GM04503 (cell line): Measurements from ENCODE around the gene PGAP1.

Source experiments
- DNase-seq: peaks from one replicate; pipeline ENCODE4 v3.0.0-alpha.2; 2012; ENCODE audit warnings: low read depth

The PGAP1 gene

DNA sequence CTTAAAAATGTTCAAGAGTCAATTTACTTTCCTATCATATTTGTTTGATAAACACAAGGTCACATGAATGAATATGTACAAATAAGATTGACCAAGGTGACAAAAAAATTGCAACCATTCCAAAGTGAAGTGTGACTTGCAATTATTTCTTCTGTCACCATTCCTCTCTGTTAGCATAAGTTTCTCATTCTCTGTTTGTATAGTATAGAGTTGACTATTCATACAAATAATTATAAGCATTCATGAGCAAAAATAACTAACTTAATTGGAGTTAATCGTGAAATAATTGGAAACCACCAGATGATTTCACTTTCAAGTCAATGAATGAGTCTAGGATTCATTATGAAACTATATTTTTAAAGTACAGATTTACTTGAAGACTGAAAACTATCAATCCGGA lies 42.1 kb downstream of the PGAP1 start:
- DNase-seq: no peak

DNA sequence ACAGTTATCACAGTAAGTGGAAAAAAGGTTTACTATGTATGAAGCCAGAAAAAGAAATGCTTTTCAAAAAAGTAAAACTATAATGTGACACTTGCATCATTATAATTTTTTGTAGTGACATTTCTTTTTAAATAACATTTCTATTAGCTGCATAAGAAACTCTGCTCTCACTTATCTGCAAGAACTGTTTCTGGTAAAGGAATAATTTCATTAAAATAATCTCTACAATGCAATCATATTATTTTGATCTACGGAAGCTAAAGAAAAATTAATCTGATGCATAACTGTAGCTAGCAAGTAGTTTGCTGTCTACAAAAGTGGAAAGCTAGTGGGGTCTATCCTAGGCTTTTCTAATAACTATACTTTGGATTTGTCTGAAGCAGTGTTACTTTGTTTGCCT lies 50.1 kb downstream of the PGAP1 start:
- no peak for DNase-seq

DNA sequence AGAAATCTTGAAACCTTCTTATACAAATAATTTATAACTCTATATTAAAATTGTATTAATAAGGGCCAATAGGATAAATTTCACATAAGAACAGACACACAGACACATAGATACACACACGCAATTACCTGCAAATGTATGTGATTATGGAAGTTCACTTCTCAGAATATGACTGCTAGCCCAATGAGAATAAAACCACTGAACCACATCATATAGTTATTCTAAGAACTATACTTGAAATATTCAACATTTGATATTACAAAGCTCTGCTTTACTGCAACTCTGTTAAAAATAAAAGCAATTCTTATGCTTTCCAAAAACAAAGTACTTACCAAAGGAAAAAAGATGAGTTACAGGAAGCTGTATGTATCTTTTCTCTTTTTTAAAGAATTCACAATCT lies 51.1 kb downstream of the PGAP1 start:
- DNase-seq: no peak

GRCh38 chr2:196873511-196873910 lies 53.0 kb downstream of the PGAP1 start:
- no peak for DNase-seq

DNA sequence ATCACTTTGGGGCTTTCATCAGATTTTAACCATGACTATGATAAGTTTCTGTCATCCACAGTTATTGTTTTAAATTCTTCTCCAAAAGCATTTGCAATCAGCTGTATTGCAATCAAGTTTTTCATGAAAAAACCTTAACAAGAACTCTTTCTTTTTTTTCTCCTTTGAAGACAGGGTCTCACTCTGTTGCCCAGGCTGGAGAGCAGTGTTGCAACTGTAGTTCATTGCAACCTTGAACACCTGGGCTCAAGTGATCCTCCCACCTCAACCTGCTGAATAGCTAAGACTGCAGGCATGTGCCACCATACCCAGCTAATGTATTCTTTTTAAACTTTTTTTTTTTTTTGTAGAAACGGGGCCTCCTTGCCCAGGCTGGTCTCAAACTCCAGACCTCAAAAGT lies 71.9 kb downstream of the PGAP1 start:
- DNase-seq: no peak

- DNase-seq: no peak
Measured at GRCh38 chr2:196853301-196854087, 73.0 kb downstream of the PGAP1 start.

DNA sequence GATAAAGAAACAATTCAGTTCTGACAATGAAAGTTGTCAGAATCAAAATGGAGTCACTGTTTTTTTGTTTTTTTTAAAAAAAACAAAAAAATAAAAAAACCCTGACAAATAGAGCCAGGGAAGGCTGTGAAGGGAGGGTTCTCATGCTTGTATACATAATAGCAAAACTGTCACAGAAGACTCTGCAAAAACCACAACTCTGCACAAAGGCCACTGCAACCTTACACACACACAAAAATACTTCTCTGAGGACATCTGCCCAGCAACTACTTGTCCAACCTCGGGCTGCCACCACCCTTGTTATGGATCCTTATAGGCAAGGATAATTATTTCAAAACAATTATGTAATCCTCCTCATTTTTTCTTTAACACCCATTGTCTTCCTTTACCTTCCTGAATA lies 75.4 kb downstream of the PGAP1 start:
- no peak for DNase-seq

- DNase-seq: no peak
Measured at GRCh38 chr2:196849895-196850294, 76.6 kb downstream of the PGAP1 start.

- no peak for DNase-seq
Measured at GRCh38 chr2:196846295-196846694, 80.2 kb downstream of the PGAP1 start.

DNA sequence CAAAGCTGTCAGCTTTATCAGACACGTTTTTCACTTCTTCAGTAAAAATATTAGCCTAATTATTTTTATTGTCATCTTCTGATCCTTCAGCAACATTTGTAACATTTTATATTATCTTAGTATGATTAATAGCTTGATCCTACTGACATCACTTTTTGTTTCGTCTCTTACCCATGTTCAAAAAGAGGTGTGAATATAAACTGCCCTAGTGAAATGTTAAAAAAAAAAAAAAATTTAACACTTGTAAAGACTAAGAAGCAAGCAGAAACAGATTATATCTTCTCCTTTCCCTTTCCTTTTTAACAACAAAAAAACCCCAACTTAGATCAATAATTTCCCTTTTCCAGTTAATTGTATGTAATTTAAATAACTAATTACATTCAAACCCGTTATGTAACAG lies 81.1 kb downstream of the PGAP1 start:
- DNase-seq: no peak

GRCh38 chr2:196840171-196840570 lies 86.3 kb downstream of the PGAP1 start:
- DNase-seq: no peak

DNA sequence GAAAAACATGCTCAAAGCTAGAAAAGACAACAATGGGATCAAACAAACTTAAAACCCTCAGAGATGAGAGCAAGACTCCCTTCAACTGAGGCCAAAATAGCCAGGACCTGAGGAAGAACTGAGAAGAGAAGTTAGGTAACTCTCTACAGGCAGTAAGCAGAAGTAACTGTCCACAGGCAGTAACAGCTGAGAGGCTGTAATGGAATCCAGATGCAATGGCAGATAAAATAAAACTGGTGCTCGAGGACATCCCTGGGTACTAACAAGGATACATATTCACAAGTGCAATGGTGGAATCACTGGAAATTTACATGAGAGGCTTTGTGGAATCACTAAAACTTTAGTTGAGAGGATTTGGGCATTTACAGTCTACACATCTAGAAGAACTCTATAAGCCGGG lies 86.9 kb downstream of the PGAP1 start:
- no peak for DNase-seq

GRCh38 chr2:196836440-196836839 lies 90.1 kb downstream of the PGAP1 start:
- no peak for DNase-seq

DNA sequence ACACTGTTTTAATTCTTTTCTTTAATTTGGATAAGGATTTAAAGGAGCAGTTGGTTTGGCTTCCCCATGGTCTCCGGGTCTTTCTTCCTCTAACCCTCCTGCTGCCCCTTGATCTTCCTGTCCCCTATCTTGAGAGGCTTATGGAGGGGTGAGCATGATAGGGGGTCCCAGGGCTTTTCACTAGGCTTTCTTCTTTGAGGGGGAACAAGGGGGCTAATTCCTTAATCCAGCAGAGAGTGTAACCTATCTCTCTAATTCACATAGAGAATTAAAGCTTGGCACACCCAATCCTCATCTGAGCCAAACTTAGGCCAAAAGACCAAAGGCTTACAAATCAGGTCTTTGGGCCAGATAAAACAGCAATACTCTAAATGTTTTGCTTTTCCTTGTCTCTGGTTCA lies 95.8 kb downstream of the PGAP1 start:
- no peak for DNase-seq

DNA sequence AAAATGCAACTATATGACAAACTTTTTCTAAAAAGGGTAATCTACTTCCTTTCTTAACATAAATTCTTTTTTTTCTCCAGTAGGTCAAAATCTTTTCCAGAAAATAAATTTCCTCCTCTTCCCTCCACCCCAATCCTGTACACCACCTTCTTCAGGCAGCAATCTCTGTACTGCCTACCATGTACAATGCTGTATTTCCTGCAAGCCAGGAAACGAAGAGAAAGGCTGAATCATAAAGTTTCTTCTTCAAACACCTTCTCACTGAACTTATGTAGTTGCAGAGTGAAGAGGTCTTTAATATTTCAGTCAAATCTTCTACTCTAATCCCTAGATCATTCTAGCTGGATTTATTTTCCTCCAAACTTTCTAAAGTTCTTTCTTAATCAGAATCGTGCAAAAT lies 99.2 kb downstream of the PGAP1 start:
- DNase-seq: no peak

DNA sequence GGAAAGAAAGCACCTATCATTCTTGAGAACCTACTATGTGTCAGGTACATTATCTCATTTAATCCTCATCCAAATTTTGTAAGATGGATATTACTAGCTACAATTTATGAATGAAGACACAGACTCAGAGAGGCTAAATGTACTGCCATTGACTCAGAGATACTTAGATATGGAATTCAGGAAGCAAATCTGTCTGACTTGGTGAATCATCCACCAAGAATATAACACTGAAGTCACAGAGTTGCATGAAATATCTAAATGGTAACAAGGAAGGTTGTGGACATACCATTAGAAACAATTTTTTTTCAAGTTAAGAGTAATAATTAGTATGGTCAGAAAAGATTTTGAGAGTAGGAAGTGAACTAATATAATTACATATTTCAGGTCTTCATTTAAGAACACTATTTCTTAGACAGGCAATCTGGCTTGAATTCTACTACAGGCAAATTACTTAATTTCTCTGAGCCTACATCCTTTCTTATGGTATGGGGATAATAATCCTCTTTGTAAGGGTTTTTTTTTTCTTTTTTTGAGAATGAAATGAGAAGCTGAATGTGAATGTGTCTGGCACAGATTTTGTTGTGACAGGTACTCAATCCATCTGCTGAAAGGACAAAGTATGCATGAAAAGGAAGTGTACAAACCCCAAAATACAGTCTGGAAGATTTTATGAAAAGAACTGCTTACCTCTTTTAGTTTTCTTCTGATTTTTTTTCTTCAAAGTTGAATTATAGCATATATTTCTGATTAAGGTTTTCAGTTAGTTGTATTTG lies 102.6 kb downstream of the PGAP1 start:
- DNase-seq: peak; percentile 71

DNA sequence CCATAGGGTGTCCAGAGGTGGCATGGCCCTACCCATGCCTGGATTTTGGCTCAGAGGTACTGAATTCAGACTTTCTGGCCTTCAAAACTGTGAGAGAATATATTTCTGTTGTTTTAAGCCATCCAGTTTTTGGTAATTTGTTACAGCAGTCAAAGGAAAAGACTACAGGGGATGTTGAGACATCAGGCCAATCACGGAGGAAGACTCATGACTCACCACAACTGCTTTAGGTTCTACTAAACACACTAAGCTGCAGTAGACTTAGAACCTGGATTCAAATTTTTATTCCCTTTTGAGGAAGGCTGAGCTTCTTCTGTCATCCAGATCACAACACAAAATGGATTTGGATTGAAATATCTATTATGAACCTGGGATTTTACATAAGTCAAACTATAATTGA lies 105.3 kb downstream of the PGAP1 start:
- no peak for DNase-seq

DNA sequence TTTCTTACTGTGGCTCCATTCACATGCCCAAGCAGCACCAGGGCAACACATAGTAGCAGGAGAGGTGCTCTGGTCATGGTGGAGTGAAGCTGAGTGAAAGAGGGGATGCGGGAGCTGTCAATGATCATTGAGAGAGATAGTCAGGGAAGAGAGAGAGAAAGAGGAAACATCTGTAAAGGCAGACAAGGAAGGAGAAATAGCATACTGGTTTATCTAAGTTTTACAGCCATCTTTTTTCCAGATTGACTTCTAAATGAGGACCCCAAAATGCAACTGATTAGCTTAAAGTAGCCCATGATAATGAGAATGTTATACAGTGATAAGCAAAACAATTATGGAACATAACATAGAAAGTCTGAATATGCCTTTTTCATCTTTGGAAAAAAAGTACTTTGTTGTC lies 117.2 kb downstream of the PGAP1 start, which contains the start of gene C2orf66:
TSS of gene C2orf66 (minus strand) at position 96 of the 400 bp plus-strand sequence. CDS start at position 77, 19 bp downstream.
- DNase-seq: no peak

GRCh38 chr2:196808083-196808665 lies 118.3 kb downstream of the PGAP1 start:
- no peak for DNase-seq

GRCh38 chr2:196804381-196804780 lies 122.1 kb downstream of the PGAP1 start:
- no peak for DNase-seq

DNA sequence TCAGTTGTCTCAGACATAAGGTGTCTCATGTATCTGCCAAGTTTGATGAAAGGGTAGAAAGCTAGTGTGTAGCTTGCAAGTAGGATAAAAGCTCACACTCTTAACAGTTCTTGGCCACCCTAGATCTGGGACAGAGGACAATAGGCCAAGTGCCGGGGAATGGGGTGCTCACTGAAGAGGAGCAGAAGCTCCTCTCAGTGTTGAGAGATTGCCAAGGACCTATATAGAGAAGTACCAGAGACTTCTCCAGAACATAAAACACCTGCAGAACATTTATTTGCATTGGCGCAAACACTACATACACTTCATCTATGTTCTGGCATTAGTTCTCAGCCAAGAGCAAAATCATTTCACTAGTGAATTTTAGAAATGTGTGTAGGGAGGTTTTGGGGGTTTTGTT lies 124.1 kb downstream of the PGAP1 start:
- DNase-seq: no peak

DNA sequence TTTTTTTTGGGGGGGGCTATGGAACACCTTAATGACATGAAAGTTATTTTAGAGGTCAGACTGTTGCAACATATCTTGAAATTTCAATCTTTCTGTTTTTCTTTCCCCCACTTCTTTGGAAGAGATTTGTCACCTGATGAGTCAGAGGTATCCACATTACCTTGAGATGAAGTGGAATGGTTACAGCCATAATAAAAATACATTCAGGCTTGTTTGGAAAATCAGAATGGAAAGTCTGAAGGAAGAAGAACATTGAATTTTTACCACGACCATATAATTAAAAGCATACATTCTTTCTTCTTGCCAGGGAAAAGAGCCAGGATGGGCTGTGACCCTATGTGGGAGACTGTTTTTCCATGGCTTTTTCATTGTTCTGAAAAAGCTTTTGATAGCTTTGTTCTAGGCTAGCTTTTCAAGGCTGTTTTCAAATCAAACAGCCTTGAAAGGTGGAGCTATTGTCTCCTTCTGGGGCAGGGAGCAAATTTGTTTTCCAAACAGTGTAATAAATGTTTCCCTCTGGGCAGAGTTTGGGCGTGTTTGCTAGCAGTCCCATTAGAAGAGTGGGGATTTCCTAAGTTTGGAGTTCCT lies 124.7 kb downstream of the PGAP1 start:
- no peak for DNase-seq

GRCh38 chr2:196798980-196799379 lies 127.5 kb downstream of the PGAP1 start:
- DNase-seq: no peak
